ENCODE measurements around the gene COL5A1. TPM values are rescaled to one million over a fixed set of nuclear protein-coding genes. Genes with fewer than 3 reads are reported as not detected.

The COL5A1 gene
- total RNA-seq, 5 donors from 2014 or later (not counting 1 experiment from before 2014, with no cell fraction given) = 0.18 to 2.3 (median 1.7) TPM

GRCh38 chr9:134822541-134822940 lies 180.9 kb downstream of the COL5A1 start:
- Mint-ChIP-seq H3K27me3 (peaks cover 0 to 2% of the 10 kb centered on the region in 2 donors), H3K4me1 (no peaks in the 10 kb centered on the region), H3K36me3 (no peaks in the 10 kb centered on the region), H3K4me3 (no peak overlapping the region), H3K9me3 (no peaks in the 10 kb centered on the region), H3K27ac (no peak overlapping the region)
- no CpG with 5 or more reads among the region's 14 CpGs for WGBS (ENCODE audit: insufficient coverage)
- ChIA-PET CTCF (interaction anchor here in 1 of 2 donors (0.6 kb wide), 1 partner anchor 197 kb away, joined by 3 read pairs; no protein-coding TSS in a partner anchor), POLR2A (no interaction called here)
- ATAC-seq (replicated peaks in 1 of 4) (no peak), DNase-seq (no peak)
- no peaks in the 10 kb centered on the region for H3K4me1 ChIP-seq (ENCODE audit: control insufficient read depth in 1 of 2, extremely low read depth in 1 of 2, insufficient read depth in 2 of 2, low read length in 2 of 2)
- H3K4me3 ChIP-seq (ENCODE audit: control insufficient read depth in 1 of 2, extremely low read depth in 1 of 2, low read length in 1 of 2) = no peak overlapping the region
- no peaks in the 10 kb centered on the region for H3K9me3 ChIP-seq
- H3K27ac ChIP-seq (ENCODE audit: low read length) = no peak overlapping the region
- no peaks in the 10 kb centered on the region for H3K36me3 ChIP-seq (ENCODE audit: control insufficient read depth in 2 of 2, extremely low read depth in 1 of 2, insufficient read depth in 1 of 2, low read length in 1 of 2)
- H3K27me3 ChIP-seq (replicated peaks in 1 of 2; ENCODE audit: control insufficient read depth in 2 of 2, extremely low read depth in 1 of 2, insufficient read depth in 2 of 2, low read length in 1 of 2) = peaks cover 0 to 4% of the 10 kb centered on the region in 2 experiments

GRCh38 chr9:134823623-134824022 lies 182.0 kb downstream of the COL5A1 start:
- peaks cover 0 to 2% of the 10 kb centered on the region in 2 donors for H3K27me3 Mint-ChIP-seq
- CTCF ChIA-PET = no interaction called here
- no peaks in the 10 kb centered on the region for H3K9me3 Mint-ChIP-seq
- H3K27ac Mint-ChIP-seq = no peak overlapping the region
- no peak overlapping the region for H3K4me3 ChIP-seq (ENCODE audit: control insufficient read depth in 1 of 2, extremely low read depth in 1 of 2, low read length in 1 of 2)
- H3K4me3 Mint-ChIP-seq = no peak overlapping the region
- 86% methylated on average over 7 of the region's 7 CpGs for WGBS (ENCODE audit: insufficient coverage)
- no peaks in the 10 kb centered on the region for H3K9me3 ChIP-seq
- DNase-seq (no peak), ATAC-seq (replicated peaks in 1 of 4) (no peak)
- POLR2A ChIA-PET = no interaction called here
- H3K36me3 ChIP-seq (ENCODE audit: control insufficient read depth in 2 of 2, extremely low read depth in 1 of 2, insufficient read depth in 1 of 2, low read length in 1 of 2) = no peaks in the 10 kb centered on the region
- peaks cover 0 to 4% of the 10 kb centered on the region in 2 experiments for H3K27me3 ChIP-seq (replicated peaks in 1 of 2; ENCODE audit: control insufficient read depth in 2 of 2, extremely low read depth in 1 of 2, insufficient read depth in 2 of 2, low read length in 1 of 2)
- no peaks in the 10 kb centered on the region for H3K4me1 Mint-ChIP-seq
- H3K4me1 ChIP-seq (ENCODE audit: control insufficient read depth in 1 of 2, extremely low read depth in 1 of 2, insufficient read depth in 2 of 2, low read length in 2 of 2) = no peaks in the 10 kb centered on the region
- no peak overlapping the region for H3K27ac ChIP-seq (ENCODE audit: low read length)
- no peaks in the 10 kb centered on the region for H3K36me3 Mint-ChIP-seq

- no peak overlapping the region for H3K4me3 ChIP-seq (ENCODE audit: control insufficient read depth in 1 of 2, extremely low read depth in 1 of 2, low read length in 1 of 2)
- POLR2A ChIA-PET = no interaction called here
- CTCF ChIA-PET = no interaction called here
- Mint-ChIP-seq H3K4me1 (no peaks in the 10 kb centered on the region), H3K27ac (no peak overlapping the region), H3K27me3 (peaks cover 0 to 2% of the 10 kb centered on the region in 2 donors), H3K4me3 (no peak overlapping the region), H3K9me3 (no peaks in the 10 kb centered on the region), H3K36me3 (no peaks in the 10 kb centered on the region)
- DNase-seq (no peak), ATAC-seq (replicated peaks in 1 of 4) (no peak)
- no peaks in the 10 kb centered on the region for H3K9me3 ChIP-seq
- H3K27ac ChIP-seq (ENCODE audit: low read length) = no peak overlapping the region
- H3K27me3 ChIP-seq (replicated peaks in 1 of 2; ENCODE audit: control insufficient read depth in 2 of 2, extremely low read depth in 1 of 2, insufficient read depth in 2 of 2, low read length in 1 of 2) = peaks cover 0 to 4% of the 10 kb centered on the region in 2 experiments
- 86% methylated on average over 23 of the region's 23 CpGs for WGBS (ENCODE audit: insufficient coverage)
- H3K4me1 ChIP-seq (ENCODE audit: control insufficient read depth in 1 of 2, extremely low read depth in 1 of 2, insufficient read depth in 2 of 2, low read length in 2 of 2) = no peaks in the 10 kb centered on the region
- H3K36me3 ChIP-seq (ENCODE audit: control insufficient read depth in 2 of 2, extremely low read depth in 1 of 2, insufficient read depth in 1 of 2, low read length in 1 of 2) = no peaks in the 10 kb centered on the region
These were observed 183.0 kb downstream of the COL5A1 start for GRCh38 chr9:134824583-134824982.

DNA sequence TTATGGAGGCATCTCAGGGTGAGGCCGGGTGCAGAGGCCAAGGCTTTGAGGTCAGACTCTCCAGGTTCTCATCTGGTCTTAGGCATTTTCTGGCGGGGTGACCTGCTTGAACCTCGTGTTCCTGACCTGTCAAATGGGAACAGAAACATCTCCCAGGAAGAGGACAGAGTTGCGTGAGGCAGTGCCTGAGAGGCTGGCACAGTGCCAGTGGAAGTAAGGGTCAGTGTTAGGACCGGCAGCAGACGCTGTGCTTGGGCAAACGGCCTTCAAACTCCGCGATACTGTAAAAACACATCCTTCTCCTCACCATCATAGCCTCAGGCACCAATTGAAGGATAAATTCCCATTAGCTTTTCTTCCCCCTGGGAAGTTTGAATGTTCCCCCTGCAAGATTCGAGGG lies 183.4 kb downstream of the COL5A1 start:
- ATAC-seq (replicated peaks in 1 of 4) = no peak
- Mint-ChIP-seq H3K27me3 (peaks cover 0 to 2% of the 10 kb centered on the region in 2 donors), H3K27ac (no peak overlapping the region), H3K4me3 (no peak overlapping the region), H3K4me1 (no peaks in the 10 kb centered on the region), H3K36me3 (no peaks in the 10 kb centered on the region), H3K9me3 (no peaks in the 10 kb centered on the region)
- no peaks in the 10 kb centered on the region for H3K9me3 ChIP-seq
- WGBS (ENCODE audit: insufficient coverage) = 74% methylated on average over 9 of the region's 10 CpGs
- POLR2A ChIA-PET = no interaction called here
- H3K27me3 ChIP-seq (replicated peaks in 1 of 2; ENCODE audit: control insufficient read depth in 2 of 2, extremely low read depth in 1 of 2, insufficient read depth in 2 of 2, low read length in 1 of 2) = peaks cover 0 to 4% of the 10 kb centered on the region in 2 experiments
- H3K4me1 ChIP-seq (ENCODE audit: control insufficient read depth in 1 of 2, extremely low read depth in 1 of 2, insufficient read depth in 2 of 2, low read length in 2 of 2) = no peaks in the 10 kb centered on the region
- DNase-seq = no peak
- no peak overlapping the region for H3K4me3 ChIP-seq (ENCODE audit: control insufficient read depth in 1 of 2, extremely low read depth in 1 of 2, low read length in 1 of 2)
- H3K36me3 ChIP-seq (ENCODE audit: control insufficient read depth in 2 of 2, extremely low read depth in 1 of 2, insufficient read depth in 1 of 2, low read length in 1 of 2) = no peaks in the 10 kb centered on the region
- CTCF ChIA-PET = no interaction called here
- H3K27ac ChIP-seq (ENCODE audit: low read length) = no peak overlapping the region

DNA sequence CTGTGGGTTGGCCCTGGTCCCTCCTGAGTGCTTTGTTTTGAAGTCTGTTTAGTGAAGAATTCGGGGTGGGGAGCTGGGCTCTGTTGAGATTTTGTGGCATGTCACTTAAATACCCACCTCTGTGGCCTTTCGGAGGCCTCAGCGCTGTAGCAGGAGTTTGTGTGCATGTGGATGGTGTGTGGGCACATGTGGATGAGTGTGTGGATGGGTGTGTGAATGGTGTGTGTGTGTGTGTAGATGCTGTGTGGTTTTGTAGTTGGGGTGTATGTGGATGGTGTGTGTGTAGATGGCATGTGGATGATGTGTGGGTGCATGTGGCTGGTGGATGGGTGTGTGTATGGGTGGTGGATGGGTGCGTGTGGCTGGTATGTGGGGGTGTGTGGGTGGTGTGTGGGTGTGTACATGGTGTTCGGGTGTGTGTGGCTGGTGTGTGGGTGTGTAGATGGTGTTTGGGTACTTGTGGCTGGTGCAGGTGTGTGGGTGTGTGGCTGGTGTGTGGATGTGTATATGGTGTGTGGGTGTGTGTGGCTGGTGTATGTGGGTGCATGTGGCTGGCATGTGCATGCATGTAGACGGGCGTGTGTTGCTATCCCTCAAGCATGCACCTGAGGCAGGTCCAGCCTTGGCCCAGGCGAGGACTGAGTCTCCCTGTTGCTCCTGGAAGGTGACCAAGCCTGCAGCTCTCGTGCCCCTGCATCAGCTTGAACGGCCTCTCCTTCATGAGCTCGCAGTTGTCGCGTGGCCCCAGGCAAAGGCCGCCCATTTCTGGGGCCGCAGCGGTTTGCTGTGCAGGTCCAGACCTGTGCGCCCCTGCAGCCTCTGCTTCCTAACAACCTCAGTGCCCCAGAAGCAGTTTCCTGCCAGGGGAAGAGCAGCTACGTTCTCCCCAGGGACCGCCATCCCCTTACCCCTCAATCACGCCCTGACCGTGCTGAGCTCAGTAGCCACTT lies 185.0 kb downstream of the COL5A1 start:
- H3K27ac Mint-ChIP-seq = no peak overlapping the region
- H3K4me1 Mint-ChIP-seq = no peaks in the 10 kb centered on the region
- no peak for ATAC-seq (replicated peaks in 1 of 4)

GRCh38 chr9:134827559-134827958 lies 186.0 kb downstream of the COL5A1 start:
- no peaks in the 10 kb centered on the region for H3K9me3 Mint-ChIP-seq
- CTCF ChIA-PET = no interaction called here
- ATAC-seq (replicated peaks in 1 of 4) = no peak
- no peaks in the 10 kb centered on the region for H3K36me3 ChIP-seq (ENCODE audit: control insufficient read depth in 2 of 2, extremely low read depth in 1 of 2, insufficient read depth in 1 of 2, low read length in 1 of 2)
- no peak overlapping the region for H3K27ac Mint-ChIP-seq
- no peak overlapping the region for H3K4me3 Mint-ChIP-seq
- H3K36me3 Mint-ChIP-seq = no peaks in the 10 kb centered on the region
- WGBS (ENCODE audit: insufficient coverage) = 88% methylated on average over 19 of the region's 19 CpGs
- peaks cover 0 to 2% of the 10 kb centered on the region in 2 donors for H3K27me3 Mint-ChIP-seq
- POLR2A ChIA-PET = interaction anchor here in 1 of 2 donors (0.5 kb wide), 1 partner anchor 198 kb away, joined by 3 read pairs; no protein-coding TSS in a partner anchor
- H3K27me3 ChIP-seq (replicated peaks in 1 of 2; ENCODE audit: control insufficient read depth in 2 of 2, extremely low read depth in 1 of 2, insufficient read depth in 2 of 2, low read length in 1 of 2) = no peaks in the 10 kb centered on the region
- no peak overlapping the region for H3K4me3 ChIP-seq (ENCODE audit: control insufficient read depth in 1 of 2, extremely low read depth in 1 of 2, low read length in 1 of 2)
- no peaks in the 10 kb centered on the region for H3K9me3 ChIP-seq
- H3K4me1 ChIP-seq (ENCODE audit: control insufficient read depth in 1 of 2, extremely low read depth in 1 of 2, insufficient read depth in 2 of 2, low read length in 2 of 2) = no peaks in the 10 kb centered on the region
- H3K4me1 Mint-ChIP-seq = no peaks in the 10 kb centered on the region
- H3K27ac ChIP-seq (ENCODE audit: low read length) = no peak overlapping the region
- DNase-seq = no peak

More for the DNA sequence above, 185.0 kb downstream of the COL5A1 start:
- Mint-ChIP-seq H3K4me3 (no peak overlapping the region), H3K9me3 (no peaks in the 10 kb centered on the region), H3K36me3 (no peaks in the 10 kb centered on the region), H3K27me3 (peaks cover 0 to 2% of the 10 kb centered on the region in 2 donors)
- Histone ChIP-seq H3K27ac (ENCODE audit: low read length) (no peak overlapping the region), H3K9me3 (no peaks in the 10 kb centered on the region), H3K36me3 (ENCODE audit: control insufficient read depth in 2 of 2, extremely low read depth in 1 of 2, insufficient read depth in 1 of 2, low read length in 1 of 2) (no peaks in the 10 kb centered on the region), H3K4me3 (ENCODE audit: control insufficient read depth in 1 of 2, extremely low read depth in 1 of 2, low read length in 1 of 2) (no peak overlapping the region), H3K4me1 (ENCODE audit: control insufficient read depth in 1 of 2, extremely low read depth in 1 of 2, insufficient read depth in 2 of 2, low read length in 2 of 2) (no peaks in the 10 kb centered on the region), H3K27me3 (replicated peaks in 1 of 2; ENCODE audit: control insufficient read depth in 2 of 2, extremely low read depth in 1 of 2, insufficient read depth in 2 of 2, low read length in 1 of 2) (peaks cover 0 to 2% of the 10 kb centered on the region in 2 experiments)
- ChIA-PET CTCF (interaction anchor here in 1 of 2 donors (0.5 kb wide), 1 partner anchor 230 kb away, joined by 3 read pairs; no protein-coding TSS in a partner anchor), POLR2A (no interaction called here)
- no peak for DNase-seq
- 83% methylated on average over 20 of the region's 21 CpGs for WGBS (ENCODE audit: insufficient coverage)

Measured in T-cell (primary cell).